ENCODE data around the gene SPART. TPM values are rescaled to one million over a fixed set of nuclear protein-coding genes. Genes with fewer than 3 reads are reported as not detected.
A peak's percentile ranks its signal among the peaks of the same experiment; 100 is the strongest.

SPART gene
- total RNA-seq, 1 experiment from 2014 or later: 23.3 TPM

DNA sequence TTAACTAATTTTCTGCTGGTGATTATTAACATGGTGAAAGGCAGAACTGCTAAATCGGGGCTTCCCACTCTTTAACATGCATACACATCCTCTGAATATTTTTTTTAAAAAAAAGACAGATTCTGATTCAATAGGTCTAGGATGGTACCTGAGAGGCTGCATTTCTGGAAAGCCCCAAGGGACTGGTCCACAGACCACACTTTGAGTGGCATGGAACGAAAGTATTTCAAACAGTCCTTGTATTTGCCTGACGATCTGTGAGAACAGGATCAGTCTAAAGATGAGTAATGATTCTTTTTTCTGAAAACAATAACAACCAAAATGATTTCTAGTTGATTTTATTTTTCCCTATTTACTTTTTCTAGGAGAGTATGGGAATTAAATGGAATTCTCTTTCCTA, 16.7 kb upstream of the SPART start:
- Histone ChIP-seq H3K9me2 (replicated peaks; ENCODE audit: low read length) (no peaks in the 10 kb centered on the region), H3K4me2 (ENCODE audit: low read length) (no peak overlapping the region), H3K27me3 (ENCODE audit: low read length) (no peaks in the 10 kb centered on the region), H4K20me1 (ENCODE audit: low read length) (no peaks in the 10 kb centered on the region), H3K4me3 (ENCODE audit: low read length) (no peak overlapping the region), H3K9me3 (ENCODE audit: low read length) (no peaks in the 10 kb centered on the region), H3K36me3 (ENCODE audit: low read depth, low read length) (no peaks in the 10 kb centered on the region), H3K27ac (ENCODE audit: low read length) (no peak overlapping the region), H3K9ac (ENCODE audit: low read length) (no peak overlapping the region), H3K79me2 (ENCODE audit: low read length) (no peaks in the 10 kb centered on the region), H2AFZ (ENCODE audit: low read length) (no peak overlapping the region), H3K4me1 (ENCODE audit: insufficient read depth, low read length) (no peaks in the 10 kb centered on the region), H3F3A (ENCODE audit: low read length, unreplicated experiment) (no peaks in the 10 kb centered on the region)
- DNase-seq (no peak), ATAC-seq (no peak)
- TF ChIP-seq EZH2phosphoT487 (IDR thresholded peaks at IDR 0.05; ENCODE audit: borderline replicate concordance, low read length): no peak
- no peak for TF ChIP-seq EZH2 (IDR thresholded peaks at IDR 0.05; ENCODE audit: low read length, unreplicated experiment)
- TF ChIP-seq, protein P1, sequence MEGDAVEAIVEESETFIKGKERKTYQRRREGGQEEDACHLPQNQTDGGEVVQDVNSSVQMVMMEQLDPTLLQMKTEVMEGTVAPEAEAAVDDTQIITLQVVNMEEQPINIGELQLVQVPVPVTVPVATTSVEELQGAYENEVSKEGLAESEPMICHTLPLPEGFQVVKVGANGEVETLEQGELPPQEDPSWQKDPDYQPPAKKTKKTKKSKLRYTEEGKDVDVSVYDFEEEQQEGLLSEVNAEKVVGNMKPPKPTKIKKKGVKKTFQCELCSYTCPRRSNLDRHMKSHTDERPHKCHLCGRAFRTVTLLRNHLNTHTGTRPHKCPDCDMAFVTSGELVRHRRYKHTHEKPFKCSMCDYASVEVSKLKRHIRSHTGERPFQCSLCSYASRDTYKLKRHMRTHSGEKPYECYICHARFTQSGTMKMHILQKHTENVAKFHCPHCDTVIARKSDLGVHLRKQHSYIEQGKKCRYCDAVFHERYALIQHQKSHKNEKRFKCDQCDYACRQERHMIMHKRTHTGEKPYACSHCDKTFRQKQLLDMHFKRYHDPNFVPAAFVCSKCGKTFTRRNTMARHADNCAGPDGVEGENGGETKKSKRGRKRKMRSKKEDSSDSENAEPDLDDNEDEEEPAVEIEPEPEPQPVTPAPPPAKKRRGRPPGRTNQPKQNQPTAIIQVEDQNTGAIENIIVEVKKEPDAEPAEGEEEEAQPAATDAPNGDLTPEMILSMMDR (conservative IDR thresholded peaks at IDR 0.05; ENCODE audit: low read depth, low read length): no peak
- no TSS peak for BruUV-seq (replicated peaks)
- ChIA-PET CTCF (no interaction called here), POLR2A (ENCODE audit: unreplicated experiment) (no interaction called here)
- intact Hi-C loops (cut with micrococcal nuclease): no loop called here

- Histone ChIP-seq H3K27ac (ENCODE audit: low read length) (no peak overlapping the region), H4K20me1 (ENCODE audit: low read length) (no peaks in the 10 kb centered on the region), H2AFZ (ENCODE audit: low read length) (no peak overlapping the region), H3K4me1 (ENCODE audit: insufficient read depth, low read length) (no peaks in the 10 kb centered on the region), H3K9me2 (replicated peaks; ENCODE audit: low read length) (no peaks in the 10 kb centered on the region), H3K4me3 (ENCODE audit: low read length) (no peak overlapping the region), H3K9me3 (ENCODE audit: low read length) (no peaks in the 10 kb centered on the region), H3K27me3 (ENCODE audit: low read length) (no peaks in the 10 kb centered on the region), H3K9ac (ENCODE audit: low read length) (no peak overlapping the region), H3F3A (ENCODE audit: low read length, unreplicated experiment) (no peaks in the 10 kb centered on the region), H3K36me3 (ENCODE audit: low read depth, low read length) (no peaks in the 10 kb centered on the region), H3K4me2 (ENCODE audit: low read length) (no peak overlapping the region), H3K79me2 (ENCODE audit: low read length) (no peaks in the 10 kb centered on the region)
- intact Hi-C loops (cut with micrococcal nuclease): no loop called here
- TF ChIP-seq EZH2phosphoT487 (IDR thresholded peaks at IDR 0.05; ENCODE audit: borderline replicate concordance, low read length): no peak
- TF ChIP-seq, protein P1 (conservative IDR thresholded peaks at IDR 0.05; ENCODE audit: low read depth, low read length): no peak
- TF ChIP-seq EZH2 (IDR thresholded peaks at IDR 0.05; ENCODE audit: low read length, unreplicated experiment): no peak
- DNase-seq (peak; percentile 64), ATAC-seq (peak; percentile 77)
- ChIA-PET POLR2A (ENCODE audit: unreplicated experiment) (no interaction called here), CTCF (no interaction called here)
- no TSS peak for BruUV-seq (replicated peaks)
Measured at GRCh38 chr13:36362251-36362650, 16.1 kb upstream of the SPART start.

DNA sequence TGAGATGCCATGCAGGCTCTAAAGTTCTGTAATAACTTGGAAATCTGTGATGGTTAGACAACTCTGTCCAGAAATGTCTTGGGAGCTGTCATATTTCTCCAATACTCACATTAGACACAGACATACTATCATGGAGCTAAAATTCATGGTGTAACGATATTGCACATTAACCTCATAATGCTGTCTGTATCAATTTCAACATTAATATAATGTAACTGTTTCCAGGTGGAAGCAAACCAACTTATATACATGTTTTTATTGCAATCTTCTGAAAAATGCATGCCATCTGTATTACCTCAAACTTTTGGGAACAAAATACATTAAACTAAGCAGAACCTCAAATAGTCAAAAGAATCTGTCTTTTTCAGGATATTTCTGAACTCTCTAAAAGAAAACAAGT, 14.7 kb upstream of the SPART start:
- ChIA-PET POLR2A (ENCODE audit: unreplicated experiment) (interaction anchor here (0.5 kb wide), 1 partner anchor 213 kb away, joined by 3 read pairs; no protein-coding TSS in a partner anchor), CTCF (no interaction called here)
- DNase-seq: no peak
- H3K27ac ChIP-seq (ENCODE audit: low read length): no peak overlapping the region
- no peak overlapping the region for H3K4me3 ChIP-seq (ENCODE audit: low read length)
- H2AFZ ChIP-seq (ENCODE audit: low read length): no peak overlapping the region
- H4K20me1 ChIP-seq (ENCODE audit: low read length): no peaks in the 10 kb centered on the region
- no peaks in the 10 kb centered on the region for H3K9me3 ChIP-seq (ENCODE audit: low read length)
- no peaks in the 10 kb centered on the region for H3K79me2 ChIP-seq (ENCODE audit: low read length)
- no TSS peak for BruUV-seq (replicated peaks)
- intact Hi-C loops (cut with micrococcal nuclease): no loop called here
- no peaks in the 10 kb centered on the region for H3F3A ChIP-seq (ENCODE audit: low read length, unreplicated experiment)
- no peak overlapping the region for H3K4me2 ChIP-seq (ENCODE audit: low read length)
- no peaks in the 10 kb centered on the region for H3K9me2 ChIP-seq (replicated peaks; ENCODE audit: low read length)
- no peak overlapping the region for H3K9ac ChIP-seq (ENCODE audit: low read length)
- no peak for TF ChIP-seq EZH2 (IDR thresholded peaks at IDR 0.05; ENCODE audit: low read length, unreplicated experiment)
- no peak for TF ChIP-seq EZH2phosphoT487 (IDR thresholded peaks at IDR 0.05; ENCODE audit: borderline replicate concordance, low read length)
- TF ChIP-seq, protein P1 (conservative IDR thresholded peaks at IDR 0.05; ENCODE audit: low read depth, low read length): no peak
- H3K4me1 ChIP-seq (ENCODE audit: insufficient read depth, low read length): no peaks in the 10 kb centered on the region
- H3K36me3 ChIP-seq (ENCODE audit: low read depth, low read length): no peaks in the 10 kb centered on the region
- no peak for ATAC-seq
- H3K27me3 ChIP-seq (ENCODE audit: low read length): no peaks in the 10 kb centered on the region

Measured in PC-3 (cell line).